Measurements from ENCODE around the gene CYP24A1.

The CYP24A1 gene

GRCh38 chr20:54160065-54161007, 13.4 kb downstream of the CYP24A1 start:
- Mint-ChIP-seq H3K9me3 (no peaks in the 10 kb centered on the region), H3K27ac (no peak overlapping the region), H3K36me3 (ENCODE audit: low read depth) (no peaks in the 10 kb centered on the region), H3K4me3 (no peak overlapping the region), H3K27me3 (ENCODE audit: low read depth) (peaks cover 7% of the 10 kb centered on the region), H3K4me1 (no peaks in the 10 kb centered on the region)
- no peak for TF ChIP-seq CTCF (IDR thresholded peaks at IDR 0.05; ENCODE audit: unreplicated experiment in 3 of 3)

GRCh38 chr20:54158856-54159418, 14.8 kb downstream of the CYP24A1 start:
- peaks cover 5% of the 10 kb centered on the region for H3K27me3 Mint-ChIP-seq (ENCODE audit: low read depth)
- no peaks in the 10 kb centered on the region for H3K36me3 Mint-ChIP-seq (ENCODE audit: low read depth)
- no peaks in the 10 kb centered on the region for H3K9me3 Mint-ChIP-seq
- no peak overlapping the region for H3K4me3 Mint-ChIP-seq
- no peak overlapping the region for H3K27ac Mint-ChIP-seq
- TF ChIP-seq CTCF (IDR thresholded peaks at IDR 0.05; ENCODE audit: unreplicated experiment in 3 of 3), result no peak
- no peaks in the 10 kb centered on the region for H3K4me1 Mint-ChIP-seq

- Mint-ChIP-seq H3K36me3 (ENCODE audit: low read depth) (no peaks in the 10 kb centered on the region), H3K4me1 (no peaks in the 10 kb centered on the region), H3K4me3 (no peak overlapping the region), H3K9me3 (no peaks in the 10 kb centered on the region), H3K27me3 (ENCODE audit: low read depth) (peaks cover 5% of the 10 kb centered on the region), H3K27ac (no peak overlapping the region)
- no peak for TF ChIP-seq CTCF (IDR thresholded peaks at IDR 0.05; ENCODE audit: unreplicated experiment in 3 of 3)
Measured at GRCh38 chr20:54158226-54158625, 15.6 kb downstream of the CYP24A1 start.

- no peaks in the 10 kb centered on the region for H3K4me1 Mint-ChIP-seq
- TF ChIP-seq CTCF (IDR thresholded peaks at IDR 0.05; ENCODE audit: unreplicated experiment in 3 of 3), result no peak
- no peak overlapping the region for H3K27ac Mint-ChIP-seq
- H3K4me3 Mint-ChIP-seq, result no peak overlapping the region
- no peaks in the 10 kb centered on the region for H3K36me3 Mint-ChIP-seq (ENCODE audit: low read depth)
- H3K27me3 Mint-ChIP-seq (ENCODE audit: low read depth), result peaks cover 5% of the 10 kb centered on the region
- no peaks in the 10 kb centered on the region for H3K9me3 Mint-ChIP-seq
Measured at GRCh38 chr20:54156981-54157835, 16.6 kb downstream of the CYP24A1 start.

- Mint-ChIP-seq H3K36me3 (ENCODE audit: low read depth) (no peaks in the 10 kb centered on the region), H3K27me3 (ENCODE audit: low read depth) (peaks cover 5% of the 10 kb centered on the region), H3K27ac (no peak overlapping the region), H3K9me3 (no peaks in the 10 kb centered on the region), H3K4me3 (no peak overlapping the region), H3K4me1 (no peaks in the 10 kb centered on the region)
- no peak for TF ChIP-seq CTCF (IDR thresholded peaks at IDR 0.05; ENCODE audit: unreplicated experiment in 3 of 3)
Measured at GRCh38 chr20:54156522-54156921, 17.3 kb downstream of the CYP24A1 start.
